GM12878 (cell line): Measurements from ENCODE around the gene SUGCT. TPM values are rescaled to one million over a fixed set of nuclear protein-coding genes. Genes with fewer than 3 reads are reported as not detected.

Experiments used
- ATAC-seq: fragments of 200-7000 bp; cut with Tn5 transposase; 3 replicates; pipeline ENCODE4 v1.9.1; 2020; ENCODE audit warnings: mild to moderate bottlenecking, moderate library complexity
- BruUV-seq: library from RNA; stranded (reverse); fragments of 400-500 nt; replicated peaks from 2 replicates; lab custom pipeline; 2021; lab: Mats Ljungman, UMichigan
- CTCF ChIA-PET: fragments of 300-600 bp; sonication (Branson Sonifier 250); formaldehyde crosslinking; extraction: SDS; loops from one replicate; lab custom pipeline; 2021; ENCODE audit warnings: inconsistent platforms; lab: Yijun Ruan, JAX
- POLR2A ChIA-PET: fragments of 350-600 bp; formaldehyde crosslinking; extraction: SDS; loops from one replicate; lab custom pipeline; 2021; ENCODE audit warnings: inconsistent platforms; lab: Charles Lee
- RAD21 ChIA-PET: fragments of 300-600 bp; sonication (Branson Sonifier 250); formaldehyde crosslinking; loops from one replicate; lab custom pipeline; 2023; ENCODE audit warnings: antibody characterized with exemption; ENCODE audit not compliant: unreplicated experiment; lab: Charles Lee
- SMC1A ChIA-PET: fragments of 300-600 bp; sonication (Branson Sonifier 250); formaldehyde crosslinking; loops from one replicate; lab custom pipeline; 2023; ENCODE audit not compliant: unreplicated experiment, uncharacterized antibody; lab: Charles Lee
- DNase-seq: peaks from one replicate; pipeline ENCODE4 v3.0.0-alpha.2; 2011; ENCODE audit warnings: low read depth, low spot score
- FAIRE-seq: peaks from 3 replicates; lab custom pipeline; 2011; peaks lifted over from hg19 to GRCh38; lab: Jason Lieb, UNC
- H2AFZ ChIP-seq: 2 replicates; pipeline ENCODE4 v1.6.0; 2011; ENCODE audit warnings: low read depth, low read length, control low read depth; ENCODE audit not compliant: control insufficient read depth
- H3K27ac ChIP-seq: 2 replicates; pipeline ENCODE4 v1.5.1; 2011; ENCODE audit warnings: control low read depth; ENCODE audit not compliant: control insufficient read depth, insufficient read depth
- H3K27me3 ChIP-seq, 2 experiments: replicated peaks in 1 of 2; 2 replicates each; pipeline versions ENCODE4 v1.6.0 to v1.6.1; 2011; ENCODE audit warnings: low read length in 1 of 2; ENCODE audit not compliant: control insufficient read depth in 2 of 2, insufficient read depth in 2 of 2
- H3K36me3 ChIP-seq, 2 experiments: 2 replicates each; pipeline ENCODE4 v1.5.1; 2011; ENCODE audit warnings: low read length in 1 of 2; ENCODE audit not compliant: control insufficient read depth in 2 of 2, insufficient read depth in 2 of 2
- H3K4me1 ChIP-seq: 2 replicates; pipeline ENCODE4 v1.6.1; 2011; ENCODE audit warnings: mild to moderate bottlenecking, low read length, moderate library complexity, mixed read lengths; ENCODE audit not compliant: control insufficient read depth, insufficient read depth
- H3K4me2 ChIP-seq: 2 replicates; pipeline ENCODE4 v1.6.0; 2011; ENCODE audit warnings: control low read depth; ENCODE audit not compliant: control insufficient read depth, insufficient read depth
- H3K4me3 ChIP-seq: fragments of 200-600 bp; sonication (generic); 2 replicates; pipeline ENCODE4 v1.5.1; 2016
- H3K79me2 ChIP-seq: 2 replicates; pipeline ENCODE4 v1.6.0; 2011; ENCODE audit warnings: low read length; ENCODE audit not compliant: control insufficient read depth, insufficient read depth
- H3K9ac ChIP-seq: 2 replicates; pipeline ENCODE4 v1.8.0; 2011; ENCODE audit warnings: low read length, control low read depth, mixed read lengths; ENCODE audit not compliant: control insufficient read depth, insufficient read depth
- H3K9me3 ChIP-seq: replicated peaks from 3 replicates; pipeline ENCODE4 v1.5.1; 2011; ENCODE audit warnings: mild to moderate bottlenecking, low read length; ENCODE audit not compliant: control insufficient read depth, insufficient read depth
- H4K20me1 ChIP-seq: 2 replicates; pipeline ENCODE4 v1.6.0; 2011; ENCODE audit not compliant: control insufficient read depth, insufficient read depth
- ATF7 ChIP-seq: fragments of 450-650 bp; IDR thresholded peaks from 2 replicates; pipeline ENCODE4 v1.6.1; 2016; ENCODE audit warnings: low read depth, mild to moderate bottlenecking
- CEBPB ChIP-seq, 2 experiments: fragments of 150-350 bp in 1 of 2; IDR thresholded peaks; 2 replicates each; pipeline ENCODE4 v1.6.1; 2012 to 2014; ENCODE audit warnings: low read depth in 2 of 2, low read length in 2 of 2, borderline replicate concordance in 1 of 2, inconsistent platforms in 1 of 2
- CHD4 ChIP-seq: fragments of 200-600 bp; sonication (generic); IDR thresholded peaks from 2 replicates; pipeline ENCODE4 v1.6.1; 2016; ENCODE audit warnings: mild to moderate bottlenecking
- IKZF1 ChIP-seq: fragments of 450-650 bp; conservative IDR thresholded peaks from 2 replicates; pipeline ENCODE4 v1.6.1; 2017; ENCODE audit warnings: antibody characterized with exemption, mild to moderate bottlenecking
- IKZF2 ChIP-seq, 2 experiments: fragments of 450-650 bp; IDR thresholded peaks; 2 replicates each; pipeline ENCODE4 v1.6.1; 2017; ENCODE audit warnings: mild to moderate bottlenecking in 2 of 2, moderate library complexity in 2 of 2
- MEF2A ChIP-seq: IDR thresholded peaks from 2 replicates; pipeline ENCODE4 v1.6.1; 2011; ENCODE audit warnings: low read depth, mild to moderate bottlenecking, low read length, moderate library complexity; ENCODE audit not compliant: insufficient read depth
- NFYA ChIP-seq: IDR thresholded peaks from 2 replicates; pipeline ENCODE4 v1.6.1; 2011; ENCODE audit warnings: low read depth, mild to moderate bottlenecking, low read length, improper control_type of control experiment, borderline replicate concordance
- SREBF2 ChIP-seq: IDR thresholded peaks from 2 replicates; pipeline ENCODE4 v1.6.1; 2012; ENCODE audit warnings: mild to moderate bottlenecking, low read length
- WGBS: methylation state at CpG from one replicate; pipeline ENCODE4 v1.1.6; 2016; ENCODE audit warnings: low lambda C conversion rate; ENCODE audit not compliant: insufficient replicate concordance, insufficient coverage; ENCODE audit errors: missing lambda C conversion rate; 5-methylcytosine and 5-hydroxymethylcytosine counted together
- in situ Hi-C: fragments of 300-500 bp; cut with MboI; formaldehyde crosslinking; loops from 9 replicates; pipeline ENCODE4 v1.14.3; 2018; ENCODE audit warnings: mixed read lengths
- intact Hi-C: fragments of 100-400 bp; cut with micrococcal nuclease; formaldehyde crosslinking; loops from one replicate; pipeline ENCODE4 v1.14.2; 2022; ENCODE audit not compliant: unreplicated experiment
- polyA plus RNA-seq, 11 experiments: library from polyadenylated mRNA; depleted of rRNA in 4 of 11; unstranded in 6 of 11; stranded (reverse) in 5 of 11; fragments of >200 nt; fragmentation: Nextera tagmentation in 4 of 11; fragmentation: Illumina TruSeq in 1 of 11; extraction: Ambion mirVana in 4 of 11; extraction: Trizol in 1 of 11; gene quantifications; 1 replicate in 1 of 11; 2 replicates in 10 of 11; pipeline versions ENCODE4 v1.2.1 to v1.2.3, GENCODE V29; 2011 to 2016; ENCODE audit warnings: inconsistent platforms in 2 of 11, missing spikeins in 2 of 11, low read depth in 1 of 11
- total RNA-seq, 4 experiments: library from RNA; depleted of rRNA in 3 of 4; stranded (reverse); fragments of >200 nt in 3 of 4; fragmentation: Illumina TruSeq in 1 of 4; extraction: Trizol in 1 of 4; gene quantifications; 2 replicates each; pipeline versions ENCODE4 v1.2.1 to v1.2.3, GENCODE V29; 2013 to 2021
- TF ChIP-seq, protein P1 (sequence below): fragments of 450-650 bp; IDR thresholded peaks from 2 replicates; pipeline ENCODE4 v1.6.1; 2014; ENCODE audit warnings: mild to moderate bottlenecking
- TF ChIP-seq, protein P2 (sequence below): fragments of 150-350 bp; IDR thresholded peaks from 2 replicates; pipeline ENCODE4 v1.6.1; 2014; ENCODE audit warnings: mild to moderate bottlenecking, low read depth, low read length

The SUGCT gene
- total and polyA plus RNA-seq, 10 of the 15 experiments (the other 5 are each of a cell fraction or from before 2014, with no cell fraction given): 0.08 to 1.2 (median 0.67) TPM; not detected in 1

DNA sequence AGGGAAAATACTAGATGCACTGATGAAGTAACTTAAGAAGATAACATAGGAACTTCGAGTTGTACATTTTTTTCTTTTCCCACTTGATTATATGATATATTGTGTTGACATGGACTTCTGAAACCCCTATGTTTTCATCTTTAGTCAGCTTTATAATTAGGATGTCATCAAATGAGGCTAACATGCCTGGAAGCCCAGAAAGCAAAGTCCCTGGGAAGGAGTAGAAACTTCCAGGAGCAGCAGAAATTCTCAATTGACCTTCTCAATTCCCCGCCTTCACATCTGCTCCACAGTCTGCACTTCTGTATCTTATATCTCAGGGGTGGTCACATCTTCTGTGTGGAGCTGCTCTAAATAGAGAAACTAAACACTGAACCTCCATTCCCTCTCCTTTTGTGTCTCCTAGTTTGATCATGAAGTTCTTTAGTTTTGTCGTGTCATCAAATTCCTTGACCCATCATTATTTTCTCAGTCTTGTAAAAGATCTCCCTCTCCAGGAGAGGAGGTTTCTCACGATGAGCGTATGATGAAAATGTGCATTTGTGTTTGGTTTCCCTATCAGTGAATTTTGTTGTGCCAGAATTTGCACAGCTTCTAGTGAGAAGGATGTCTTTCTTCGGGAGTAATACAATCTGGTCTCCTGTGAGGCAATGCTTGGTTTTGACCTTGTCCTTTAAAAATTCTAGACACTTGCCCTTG, 303.3 kb downstream of the SUGCT start:
- H3K4me2 ChIP-seq: no peak overlapping the region
- no peak for TF ChIP-seq NFYA
- no peak for TF ChIP-seq IKZF2 (IDR thresholded peaks at IDR 0.05)
- no peak for TF ChIP-seq ATF7
- TF ChIP-seq, protein P1, sequence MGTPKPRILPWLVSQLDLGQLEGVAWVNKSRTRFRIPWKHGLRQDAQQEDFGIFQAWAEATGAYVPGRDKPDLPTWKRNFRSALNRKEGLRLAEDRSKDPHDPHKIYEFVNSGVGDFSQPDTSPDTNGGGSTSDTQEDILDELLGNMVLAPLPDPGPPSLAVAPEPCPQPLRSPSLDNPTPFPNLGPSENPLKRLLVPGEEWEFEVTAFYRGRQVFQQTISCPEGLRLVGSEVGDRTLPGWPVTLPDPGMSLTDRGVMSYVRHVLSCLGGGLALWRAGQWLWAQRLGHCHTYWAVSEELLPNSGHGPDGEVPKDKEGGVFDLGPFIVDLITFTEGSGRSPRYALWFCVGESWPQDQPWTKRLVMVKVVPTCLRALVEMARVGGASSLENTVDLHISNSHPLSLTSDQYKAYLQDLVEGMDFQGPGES: no peak
- TF ChIP-seq SREBF2: no peak
- TF ChIP-seq, protein P2, sequence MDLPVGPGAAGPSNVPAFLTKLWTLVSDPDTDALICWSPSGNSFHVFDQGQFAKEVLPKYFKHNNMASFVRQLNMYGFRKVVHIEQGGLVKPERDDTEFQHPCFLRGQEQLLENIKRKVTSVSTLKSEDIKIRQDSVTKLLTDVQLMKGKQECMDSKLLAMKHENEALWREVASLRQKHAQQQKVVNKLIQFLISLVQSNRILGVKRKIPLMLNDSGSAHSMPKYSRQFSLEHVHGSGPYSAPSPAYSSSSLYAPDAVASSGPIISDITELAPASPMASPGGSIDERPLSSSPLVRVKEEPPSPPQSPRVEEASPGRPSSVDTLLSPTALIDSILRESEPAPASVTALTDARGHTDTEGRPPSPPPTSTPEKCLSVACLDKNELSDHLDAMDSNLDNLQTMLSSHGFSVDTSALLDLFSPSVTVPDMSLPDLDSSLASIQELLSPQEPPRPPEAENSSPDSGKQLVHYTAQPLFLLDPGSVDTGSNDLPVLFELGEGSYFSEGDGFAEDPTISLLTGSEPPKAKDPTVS: no peak
- TF ChIP-seq MEF2A: no peak
- TF ChIP-seq IKZF1: no peak
- no peak for TF ChIP-seq CEBPB (IDR thresholded peaks at IDR 0.05; ENCODE audit: borderline replicate concordance in 1 of 2, low read depth in 2 of 2, low read length in 2 of 2)
- no peak for TF ChIP-seq CHD4
- ChIA-PET CTCF (no interaction called here), SMC1A (no interaction called here), RAD21 (no interaction called here), POLR2A (no interaction called here)
- no peaks in the 10 kb centered on the region for H3K27me3 ChIP-seq
- H3K4me3 ChIP-seq: no peak overlapping the region
- intact Hi-C loops (no loop called here), in situ Hi-C loops (no loop called here)
- no peaks in the 10 kb centered on the region for H3K79me2 ChIP-seq
- no peak for ATAC-seq
- H3K9me3 ChIP-seq: no peaks in the 10 kb centered on the region
- H3K27ac ChIP-seq: no peak overlapping the region
- H2AFZ ChIP-seq: no peak overlapping the region
- DNase-seq: no peak
- no peaks in the 10 kb centered on the region for H3K4me1 ChIP-seq
- no TSS peak for BruUV-seq
- no peaks in the 10 kb centered on the region for H3K36me3 ChIP-seq
- H4K20me1 ChIP-seq: no peaks in the 10 kb centered on the region
- H3K9ac ChIP-seq: no peak overlapping the region
- no peak for FAIRE-seq
- 42% methylated on average over 6 of the region's 6 CpGs for WGBS
